ENCODE results near the gene PPFIA4.

PPFIA4 gene

DNA sequence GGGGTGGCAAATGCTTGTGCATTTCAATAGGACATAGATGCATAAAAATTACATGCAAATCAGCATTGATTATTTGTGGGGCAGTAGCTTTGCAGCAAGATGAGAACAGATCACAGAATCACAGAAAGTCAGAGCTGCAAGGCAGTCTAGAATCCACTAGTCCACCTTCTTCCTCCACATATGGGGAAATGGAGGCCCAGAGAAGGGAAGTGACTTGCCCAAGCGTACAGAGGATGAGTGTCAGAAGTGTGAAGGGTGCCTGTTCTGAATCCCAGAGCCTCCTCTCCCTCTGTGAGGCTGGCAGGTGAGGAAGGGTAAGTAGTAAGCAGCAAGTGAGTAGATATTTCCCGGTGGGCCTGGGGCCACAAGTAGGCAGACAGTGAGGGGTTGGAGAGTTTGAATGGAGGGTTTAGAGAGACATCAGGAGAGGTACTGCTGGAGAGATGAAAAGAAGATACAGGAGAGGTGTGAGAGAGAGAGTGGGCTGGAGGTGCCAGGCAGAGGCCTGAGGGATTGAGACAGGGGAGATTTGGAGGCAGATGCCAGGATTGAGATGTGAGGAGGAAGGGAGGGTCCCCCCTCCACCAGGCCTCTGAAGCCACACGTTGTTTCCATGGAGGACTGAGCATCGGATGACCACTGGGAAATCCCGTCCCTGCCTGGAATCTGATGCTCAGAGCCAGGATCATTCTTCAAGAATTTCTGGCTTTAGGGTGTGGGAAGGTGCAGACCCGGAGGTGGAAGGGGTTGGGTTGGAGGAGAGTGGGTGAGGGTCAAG is 64.3 kb downstream of the PPFIA4 start:
- no peak for TF ChIP-seq CTCF (conservative IDR thresholded peaks at IDR 0.05)
- TF ChIP-seq ZFX (IDR thresholded peaks at IDR 0.05), result no peak

GRCh38 chr1:203091199-203091477 is 64.8 kb downstream of the PPFIA4 start:
- TF ChIP-seq CTCF (conservative IDR thresholded peaks at IDR 0.05), result no peak
- no peak for TF ChIP-seq ZFX (IDR thresholded peaks at IDR 0.05)
- H3K27ac ChIP-seq, result no peak overlapping the region

More for the DNA sequence above, 64.3 kb downstream of the PPFIA4 start:
- H3K27ac ChIP-seq, result no peak overlapping the region

DNA sequence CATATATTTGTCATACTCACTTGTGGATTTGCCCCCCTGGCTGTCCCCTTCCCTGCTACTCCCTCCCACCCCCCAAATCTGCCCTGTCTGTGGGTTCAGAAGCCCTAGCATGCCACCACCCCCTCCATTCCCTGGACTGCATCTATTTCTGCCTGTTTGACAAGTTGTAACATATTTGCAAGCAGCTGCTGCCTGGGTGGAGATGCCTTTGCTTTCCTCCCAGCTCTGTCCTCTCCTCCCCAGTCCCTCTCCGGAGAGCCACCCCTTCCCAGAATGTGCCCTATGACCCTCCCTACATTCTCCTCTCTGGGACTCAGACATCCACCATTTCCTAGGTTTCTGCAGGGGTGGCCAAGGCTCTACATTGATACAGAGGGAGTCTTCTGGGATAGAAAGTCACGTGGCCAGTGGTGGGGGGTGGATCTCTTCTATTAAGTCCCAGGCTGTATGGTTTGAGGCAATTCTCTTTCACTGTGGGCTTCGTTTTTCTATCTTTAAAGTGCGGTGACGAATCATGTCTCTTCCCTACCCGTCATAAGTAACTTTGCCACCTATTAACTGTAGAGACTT is 65.6 kb downstream of the PPFIA4 start:
- TF ChIP-seq ZFX (IDR thresholded peaks at IDR 0.05), result no peak
- H3K27ac ChIP-seq, result no peak overlapping the region

- TF ChIP-seq ZFX (IDR thresholded peaks at IDR 0.05), result no peak
- TF ChIP-seq CTCF (conservative IDR thresholded peaks at IDR 0.05), result no peak
- H3K27ac ChIP-seq, result no peak overlapping the region
These were observed 67.6 kb downstream of the PPFIA4 start for GRCh38 chr1:203093754-203094410.

DNA sequence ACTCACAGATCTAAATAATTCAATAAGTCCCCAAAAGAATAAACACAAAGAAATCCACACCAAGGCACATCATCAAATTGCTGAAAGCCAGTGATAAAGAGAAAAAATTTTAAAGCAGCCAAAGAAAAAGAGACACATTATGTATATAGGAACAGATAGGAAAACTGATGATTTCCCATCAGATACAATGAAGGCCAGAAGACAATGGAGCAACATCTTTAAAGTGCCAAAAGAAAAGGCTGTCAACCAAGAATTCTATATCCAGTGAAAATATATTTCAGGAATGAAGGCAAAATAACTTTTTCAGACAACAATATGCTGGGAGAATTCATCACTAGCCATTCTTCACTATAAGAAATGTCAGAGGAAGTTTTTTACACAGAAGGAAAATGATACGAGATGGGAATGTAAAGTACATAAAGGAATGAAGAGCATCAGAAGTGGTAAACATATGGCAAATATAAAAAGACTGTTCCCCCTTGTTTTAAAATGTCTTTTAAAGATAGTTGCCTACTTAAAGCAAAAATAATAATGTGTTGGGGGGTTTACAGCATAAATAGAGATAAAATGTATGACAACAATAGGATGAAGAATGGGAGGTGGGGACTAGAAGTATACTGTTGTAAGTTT is 68.9 kb downstream of the PPFIA4 start:
- no peak for TF ChIP-seq ZFX (IDR thresholded peaks at IDR 0.05)
- no peak for TF ChIP-seq CTCF (conservative IDR thresholded peaks at IDR 0.05)
- no peak overlapping the region for H3K27ac ChIP-seq

GRCh38 chr1:203096566-203096965 is 70.3 kb downstream of the PPFIA4 start:
- H3K27ac ChIP-seq, result no peak overlapping the region
- no peak for TF ChIP-seq ZFX (IDR thresholded peaks at IDR 0.05)

DNA sequence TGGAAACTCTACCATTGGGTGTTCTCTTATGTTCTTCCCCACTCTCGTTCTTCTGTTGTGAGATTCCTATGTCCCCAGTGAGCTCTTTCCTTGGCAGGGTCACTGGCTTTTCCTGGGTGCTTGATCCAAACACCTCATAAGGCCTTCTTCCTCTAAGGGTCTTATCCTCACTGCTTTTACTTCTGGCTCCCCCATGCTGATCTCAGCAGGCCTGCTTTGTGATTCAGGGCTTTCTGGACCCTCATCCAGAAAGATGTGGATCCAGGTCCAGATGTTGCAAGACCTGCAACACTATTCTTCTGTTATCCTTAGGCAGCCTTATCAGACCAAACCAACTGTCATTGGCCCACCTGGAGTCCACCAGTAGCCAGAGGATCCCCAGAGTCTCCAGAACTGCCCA is 70.7 kb downstream of the PPFIA4 start:
- no peak for TF ChIP-seq ZFX (IDR thresholded peaks at IDR 0.05)
- no peak for TF ChIP-seq CTCF (conservative IDR thresholded peaks at IDR 0.05)
- no peak overlapping the region for H3K27ac ChIP-seq

DNA sequence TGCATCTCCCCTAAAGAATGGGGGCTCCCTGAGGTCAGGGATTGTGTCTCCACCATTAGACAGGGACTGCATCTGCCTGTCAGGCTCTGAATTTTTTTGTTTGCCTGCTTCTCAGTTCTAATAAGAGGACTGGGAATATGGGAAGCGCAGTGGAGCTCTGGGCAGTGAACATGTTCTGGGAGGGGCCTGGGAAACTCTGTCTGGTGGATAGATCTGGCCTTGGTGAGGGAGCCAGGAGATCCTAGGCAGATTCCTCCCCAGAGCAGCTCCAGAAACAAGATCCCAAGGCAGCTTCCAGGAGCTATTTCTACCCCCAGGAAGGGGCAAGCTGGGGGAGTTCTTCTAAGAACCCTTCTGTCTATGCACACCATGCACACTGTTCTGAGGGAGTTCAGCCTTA is 72.2 kb downstream of the PPFIA4 start:
- TF ChIP-seq CTCF (conservative IDR thresholded peaks at IDR 0.05), result no peak
- TF ChIP-seq ZFX (IDR thresholded peaks at IDR 0.05), result no peak
- no peak overlapping the region for H3K27ac ChIP-seq

Data from C4-2B (cell line).